GM18861 (cell line): ENCODE data around the gene ZNF275.
"Not testable (repeated sequence)": the region's sequence is repeated elsewhere in the genome, so short reads cannot be mapped to it uniquely, and the experiment has no call there.

ENCODE experiments used
- ATAC-seq: cut with Tn5 transposase; IDR thresholded peaks from one replicate; pipeline ENCODE4 v1.9.1; 2021; ENCODE audit not compliant: unreplicated experiment

The ZNF275 gene, protein sequence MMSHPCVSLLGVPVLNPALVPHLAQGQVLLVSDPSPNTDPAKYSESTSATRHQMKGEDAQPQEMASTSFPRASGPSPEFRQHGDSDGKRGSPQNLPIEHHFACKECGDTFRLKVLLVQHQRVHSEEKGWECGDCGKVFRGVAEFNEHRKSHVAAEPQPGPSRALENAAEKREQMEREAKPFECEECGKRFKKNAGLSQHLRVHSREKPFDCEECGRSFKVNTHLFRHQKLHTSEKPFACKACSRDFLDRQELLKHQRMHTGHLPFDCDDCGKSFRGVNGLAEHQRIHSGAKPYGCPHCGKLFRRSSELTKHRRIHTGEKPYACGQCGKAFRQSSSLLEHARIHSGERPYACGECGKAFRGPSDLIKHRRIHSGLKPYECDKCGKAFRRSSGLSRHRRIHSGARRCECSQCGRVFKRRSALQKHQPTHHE

DNA sequence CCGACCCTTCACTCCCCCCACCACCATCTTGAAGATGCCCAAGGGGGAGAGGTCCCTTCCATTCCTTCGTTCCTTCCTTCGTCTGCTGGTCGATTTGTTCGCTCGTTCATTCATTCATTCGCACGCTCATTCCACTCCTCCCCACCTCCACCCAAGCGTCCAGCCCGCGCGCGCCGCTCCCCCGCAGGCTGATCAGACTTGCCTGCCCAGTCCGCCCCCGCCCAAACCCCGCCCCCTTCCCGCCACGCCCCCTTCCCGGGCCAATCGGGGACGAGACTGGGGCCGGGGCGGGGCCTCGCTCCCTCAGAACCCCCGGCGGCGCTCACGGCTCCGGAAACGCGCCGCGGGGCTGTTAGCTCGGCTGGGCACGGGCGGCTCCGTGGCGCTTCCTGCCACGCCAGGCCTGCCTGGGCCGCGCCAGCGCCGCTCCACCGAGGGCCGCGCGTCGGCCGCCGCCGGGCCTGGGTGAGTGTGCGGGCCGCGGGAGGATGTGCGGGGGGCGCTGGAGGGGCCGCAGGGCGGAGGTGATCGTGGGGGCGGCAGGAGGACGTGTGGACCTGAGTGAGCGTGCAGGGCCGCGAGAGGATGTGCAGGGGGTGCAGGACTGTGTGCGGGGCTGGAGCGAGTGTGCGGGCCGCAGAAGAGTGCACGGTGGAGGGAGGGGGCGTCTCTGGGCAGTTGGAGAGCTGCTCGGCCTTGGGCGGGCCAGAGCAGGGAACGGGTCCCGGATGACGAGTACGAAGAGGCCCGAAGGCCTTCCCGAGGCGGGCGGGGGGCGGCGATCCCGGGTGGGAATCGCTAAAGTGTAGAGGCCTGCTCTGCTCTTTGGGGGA is at the start of gene ZNF275:
Gene ZNF275, plus strand, starts transcription at position 333 of the 833 bp plus-strand sequence. CDS start 2,527 bp downstream, outside the sequence.
- peak; percentile 67 for ATAC-seq

DNA sequence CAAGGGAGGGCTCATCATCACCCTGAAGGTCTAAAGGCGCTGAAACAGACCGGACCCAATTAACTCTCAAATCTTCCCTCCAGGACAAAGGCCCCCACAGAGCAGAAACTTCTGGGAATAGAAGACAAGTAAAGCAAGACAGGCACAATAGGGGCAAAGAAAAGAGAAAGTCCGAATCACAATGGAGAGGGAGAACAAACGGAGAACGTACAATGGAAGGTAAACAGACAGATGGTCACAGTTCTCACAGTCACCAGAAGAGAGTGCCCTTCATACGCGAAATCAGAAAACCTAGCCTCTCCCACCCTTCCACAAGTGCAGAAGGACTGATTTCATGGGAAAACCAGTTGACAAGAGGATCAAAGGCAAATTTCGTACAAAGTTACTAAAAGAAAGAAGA is 48.3 kb upstream of the ZNF275 start:
- ATAC-seq = not testable (repeated sequence)

DNA sequence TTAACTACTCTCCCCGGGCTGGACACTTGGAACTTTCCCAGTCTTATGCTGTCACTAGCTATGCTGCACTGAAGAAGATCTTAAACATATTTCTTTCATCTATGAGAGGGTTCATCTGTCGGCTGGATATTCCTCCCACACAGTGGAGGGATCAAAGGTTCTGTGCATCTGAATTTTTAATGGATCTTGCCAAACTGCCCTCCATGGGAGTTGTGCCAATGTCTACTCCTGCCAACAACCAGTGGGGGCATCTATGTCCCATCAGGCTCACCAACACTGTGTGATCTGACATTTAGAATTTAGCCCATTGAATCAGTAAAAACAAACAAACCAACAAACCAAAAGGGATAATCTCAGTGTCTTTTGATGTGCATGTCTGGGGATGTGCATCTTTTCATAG is 45.1 kb upstream of the ZNF275 start:
- ATAC-seq = not testable (repeated sequence)

GRCh38 chrX:153293485-153294071 is 40.4 kb upstream of the ZNF275 start:
- not testable (repeated sequence) for ATAC-seq

DNA sequence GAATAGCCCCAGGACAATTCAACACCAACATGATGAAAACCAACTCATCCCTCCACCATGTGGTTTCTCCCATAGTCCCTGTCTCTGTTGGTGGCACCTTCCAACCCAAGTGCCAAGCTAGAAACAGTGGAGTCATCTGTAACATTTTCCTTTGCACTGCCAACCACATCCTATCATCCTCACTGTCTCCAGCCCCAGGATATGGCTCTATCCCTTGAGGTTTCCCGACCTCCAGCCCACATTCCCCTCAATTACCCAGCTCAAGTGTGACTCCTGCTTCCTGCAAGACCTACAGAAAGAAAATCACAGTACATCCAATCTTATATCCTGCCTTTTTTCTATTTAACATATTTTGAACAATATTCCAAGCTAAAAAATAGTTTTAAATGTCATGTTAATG is 36.6 kb upstream of the ZNF275 start:
- ATAC-seq = no peak

DNA sequence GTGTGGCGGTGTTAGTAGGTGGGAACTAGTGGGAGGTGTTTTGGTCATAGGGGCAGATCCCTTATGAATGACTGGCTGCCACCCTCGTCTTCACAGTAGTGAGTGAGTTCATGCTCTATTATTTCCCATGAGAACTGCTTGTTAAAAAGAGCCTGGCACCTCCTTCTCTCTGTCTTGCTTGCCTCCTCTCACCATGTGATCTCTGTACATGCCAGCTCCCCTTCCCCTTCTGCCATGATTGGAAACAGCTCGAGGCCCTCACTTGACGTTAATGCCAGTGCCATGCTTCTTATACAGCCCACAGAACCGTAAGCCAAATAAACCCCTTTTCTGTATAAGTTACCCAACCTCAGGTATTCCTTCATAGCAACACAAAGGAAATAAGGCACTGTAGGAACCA is 34.1 kb upstream of the ZNF275 start:
- no peak for ATAC-seq

GRCh38 chrX:153301746-153302145 is 32.2 kb upstream of the ZNF275 start:
- ATAC-seq = no peak

GRCh38 chrX:153302796-153303195 is 31.2 kb upstream of the ZNF275 start:
- no peak for ATAC-seq

GRCh38 chrX:153303276-153304262 is 30.4 kb upstream of the ZNF275 start:
- ATAC-seq = no peak

GRCh38 chrX:153304988-153305736 is 28.8 kb upstream of the ZNF275 start:
- no peak for ATAC-seq

- no peak for ATAC-seq
Observed at GRCh38 chrX:153305972-153306371, 28.0 kb upstream of the ZNF275 start.

DNA sequence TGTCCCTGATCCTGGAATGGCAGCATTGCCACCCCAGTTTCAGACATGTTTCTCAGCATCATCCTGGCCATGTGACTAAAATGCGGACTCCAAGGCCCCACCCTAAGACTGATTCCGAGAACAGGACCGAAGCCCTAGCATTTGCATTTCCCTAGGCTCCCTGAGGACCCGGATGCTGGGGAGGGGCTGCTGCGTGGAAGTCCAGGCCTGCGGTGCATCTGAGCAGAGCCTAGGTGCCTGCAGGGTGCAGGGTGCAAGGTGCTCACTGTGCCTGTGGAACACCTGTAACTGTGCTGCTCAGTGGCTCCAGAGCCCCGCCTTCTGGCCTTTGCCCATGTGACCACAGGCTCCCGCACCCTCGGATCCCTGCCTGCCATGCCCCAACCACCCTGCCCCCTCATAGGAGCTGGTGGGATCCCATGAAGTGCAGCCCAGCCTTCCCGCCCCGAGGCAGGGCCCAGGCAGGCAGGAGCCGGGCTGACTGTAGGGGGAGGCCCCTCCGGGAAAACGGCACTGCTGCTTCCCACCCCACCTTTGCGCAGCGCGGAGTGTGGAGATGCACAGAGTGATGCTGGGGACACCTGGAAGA is 27.3 kb upstream of the ZNF275 start:
- no peak for ATAC-seq

GRCh38 chrX:153307276-153308178 is 26.4 kb upstream of the ZNF275 start:
- ATAC-seq = no peak

DNA sequence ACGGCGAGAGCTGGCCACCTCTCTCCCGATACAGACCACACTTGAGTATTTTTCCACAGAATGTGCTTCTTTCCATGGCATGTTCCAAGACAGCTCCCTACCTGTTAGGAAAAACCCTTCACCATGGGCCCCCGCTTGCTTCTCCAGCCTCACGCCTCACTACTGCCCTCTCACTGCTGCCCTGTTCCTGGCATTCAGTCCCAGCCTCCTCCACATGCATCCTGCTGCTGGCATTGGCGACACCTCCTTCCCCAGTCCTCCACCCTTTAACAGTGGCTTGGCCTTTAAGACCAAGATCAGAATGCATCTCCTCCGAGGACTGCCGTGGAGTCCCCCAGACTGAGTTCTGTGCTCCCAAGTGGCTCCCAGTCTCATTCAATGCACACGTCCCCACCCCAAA is 23.1 kb upstream of the ZNF275 start:
- ATAC-seq = no peak

DNA sequence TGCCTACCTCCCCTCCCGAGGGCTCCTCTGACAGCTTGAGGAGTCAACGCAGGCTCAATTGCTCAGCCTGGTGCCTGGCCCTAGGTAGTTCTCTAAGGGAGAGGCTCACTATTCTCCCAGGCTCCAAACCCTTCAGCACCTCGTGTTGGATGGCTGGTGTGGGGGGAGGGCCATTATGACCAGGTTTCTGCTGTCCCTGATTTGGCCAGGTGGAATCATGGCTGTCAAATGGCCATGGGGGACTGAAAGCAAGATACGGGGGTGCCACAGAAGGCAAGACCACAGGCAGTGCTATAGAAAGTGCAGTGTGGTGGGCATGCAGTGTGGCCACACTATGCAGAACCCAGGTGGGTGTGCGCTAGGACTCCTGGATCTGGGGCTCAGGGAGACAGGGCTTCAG is 21.9 kb upstream of the ZNF275 start:
- ATAC-seq = no peak

- ATAC-seq = no peak
Observed at GRCh38 chrX:153312842-153313241, 21.1 kb upstream of the ZNF275 start.

DNA sequence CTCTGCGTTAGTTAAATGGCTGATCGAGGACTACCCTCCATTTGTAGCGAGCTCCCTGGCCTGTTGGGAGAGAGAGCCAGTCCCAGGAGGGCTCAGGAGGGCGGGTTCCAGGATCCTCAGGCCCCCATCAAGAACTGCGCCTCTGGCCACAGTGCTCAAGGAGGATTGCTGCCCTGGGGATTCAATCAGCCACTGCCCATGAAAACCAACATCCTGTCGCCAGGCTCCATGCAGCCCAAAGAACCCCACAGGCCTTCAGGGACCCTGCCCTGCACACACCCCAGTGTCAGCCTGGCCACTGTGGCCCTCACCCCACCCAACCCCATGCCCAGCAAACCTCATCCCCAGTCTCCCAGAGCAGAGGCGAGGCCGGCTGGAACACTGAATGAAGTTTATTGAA is 16.6 kb upstream of the ZNF275 start:
- no peak for ATAC-seq

DNA sequence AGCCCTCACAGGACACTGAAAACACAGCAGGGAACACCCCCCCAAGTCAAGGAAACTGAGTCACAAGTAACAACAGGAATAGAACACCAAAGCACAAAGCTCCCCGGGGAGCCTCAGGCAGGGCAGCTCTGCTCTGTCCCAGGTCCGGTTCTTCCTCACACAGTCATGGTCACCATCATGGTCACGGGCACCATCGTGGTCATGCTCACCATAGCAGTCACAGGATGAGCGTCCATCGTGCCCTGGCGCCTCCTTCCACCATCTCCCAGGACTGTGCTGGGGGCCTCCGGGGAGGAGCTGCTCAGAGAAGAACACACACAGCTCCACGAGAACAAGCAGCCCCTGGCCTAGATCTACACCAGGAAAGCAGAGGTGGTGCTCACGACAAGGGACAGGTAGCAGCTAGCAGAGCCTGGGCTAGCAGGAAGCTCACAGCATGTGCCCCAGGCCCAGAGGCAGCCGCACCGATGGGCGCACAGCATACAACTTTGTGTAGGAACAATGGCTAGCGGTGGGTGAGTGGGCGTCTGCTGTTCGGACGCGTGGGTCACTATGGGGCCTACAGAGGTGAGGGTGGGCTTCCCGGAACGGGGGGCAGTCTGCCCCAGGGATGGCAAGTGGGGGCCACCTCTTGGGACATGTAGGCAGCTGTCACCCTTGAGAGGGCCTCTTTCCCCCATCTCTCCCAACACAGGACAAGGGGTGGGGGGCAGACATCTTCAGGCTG is 15.8 kb upstream of the ZNF275 start:
- no peak for ATAC-seq
